ENCODE results near the gene EIF2D.

EIF2D gene

DNA sequence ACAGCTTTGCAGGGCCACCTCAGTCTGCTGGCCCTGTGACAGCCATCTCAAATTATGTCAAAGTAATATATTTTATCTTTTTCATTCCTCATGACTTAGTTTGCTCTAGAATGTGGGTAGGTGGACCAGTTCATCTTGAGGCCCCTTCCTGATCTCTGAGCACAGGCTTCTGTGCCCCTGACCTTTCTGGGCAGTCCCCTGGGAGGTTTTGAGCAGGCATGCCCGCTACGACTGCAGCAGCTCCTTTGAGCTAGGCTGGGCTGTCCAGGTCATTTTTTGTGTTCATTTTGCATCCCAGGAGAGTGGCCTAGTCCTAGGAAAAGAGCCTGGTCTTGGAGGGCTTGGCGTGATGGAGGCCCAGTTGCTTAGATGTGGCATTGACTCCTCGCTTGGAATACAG is 42.7 kb downstream of the EIF2D start:
- no peak for DNase-seq (ENCODE audit: low read depth in 2 of 2)

DNA sequence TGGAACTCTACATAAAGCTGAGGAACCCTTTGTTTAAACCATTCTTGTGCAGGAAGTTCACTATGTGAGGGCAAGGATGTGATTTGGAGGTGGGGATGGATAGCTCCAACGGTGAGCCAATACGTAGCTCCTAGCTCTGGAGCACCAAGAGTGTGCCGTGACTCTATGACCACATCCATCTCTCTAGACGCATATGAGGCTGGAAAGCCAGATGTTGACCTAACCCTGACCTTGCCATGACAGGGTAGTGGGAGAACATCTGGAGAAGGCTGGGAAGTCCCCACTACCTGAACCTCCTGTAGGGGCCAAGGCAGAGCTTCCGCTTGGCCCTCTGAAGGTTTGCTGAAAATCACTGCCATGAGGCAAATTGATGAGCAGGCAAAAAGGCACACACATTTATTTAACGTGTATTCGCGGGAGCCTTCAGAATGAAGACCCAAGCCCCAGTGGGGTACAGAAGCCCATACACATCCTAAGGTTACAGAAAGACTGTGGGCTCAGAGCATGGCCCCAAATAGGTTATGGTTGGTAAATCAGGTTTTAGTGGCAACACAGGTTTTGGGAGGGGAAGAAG is 43.4 kb downstream of the EIF2D start:
- DNase-seq (ENCODE audit: low read depth in 2 of 2) = no peak

DNA sequence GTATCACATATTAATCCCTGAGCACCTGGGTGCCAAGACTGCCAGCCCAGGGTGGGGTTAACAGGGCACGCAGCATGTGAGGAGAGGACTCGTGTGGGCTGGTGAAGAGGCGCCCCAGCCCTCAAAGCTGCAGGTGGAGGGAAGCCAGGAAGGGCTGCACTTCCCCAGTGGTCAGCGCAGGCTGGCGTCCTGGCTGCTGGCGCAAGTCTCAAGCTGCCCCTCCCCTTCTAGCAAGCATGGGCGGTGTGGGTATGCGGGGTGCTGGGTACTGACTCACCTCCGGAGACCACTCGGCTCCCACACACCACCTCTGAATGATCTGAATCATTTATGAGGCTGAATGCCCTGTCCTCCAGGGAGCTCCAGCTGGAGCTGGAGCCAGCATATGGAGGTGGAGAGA is 44.0 kb downstream of the EIF2D start:
- no peak for DNase-seq (ENCODE audit: low read depth in 2 of 2)

DNA sequence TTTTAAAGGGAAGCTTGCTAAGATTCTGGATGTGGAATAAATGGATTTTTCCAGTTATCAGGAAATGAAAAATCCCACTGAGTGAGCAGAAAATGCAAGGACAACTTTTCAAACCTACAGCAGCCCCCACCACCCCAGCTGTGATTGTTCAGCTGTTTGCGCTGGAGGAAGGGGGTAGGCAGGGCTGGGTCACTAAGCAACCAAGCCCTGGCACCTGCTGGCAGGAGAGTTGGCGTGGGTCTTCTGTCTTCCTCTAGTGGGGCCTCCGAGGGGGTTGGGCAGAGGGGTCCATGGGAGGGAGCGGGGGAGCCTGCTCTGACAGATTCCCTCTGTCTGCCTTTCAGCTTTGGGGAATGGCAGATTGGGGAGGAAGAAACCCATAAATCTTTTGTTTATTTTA is 45.3 kb downstream of the EIF2D start:
- DNase-seq (ENCODE audit: low read depth in 2 of 2) = no peak

DNA sequence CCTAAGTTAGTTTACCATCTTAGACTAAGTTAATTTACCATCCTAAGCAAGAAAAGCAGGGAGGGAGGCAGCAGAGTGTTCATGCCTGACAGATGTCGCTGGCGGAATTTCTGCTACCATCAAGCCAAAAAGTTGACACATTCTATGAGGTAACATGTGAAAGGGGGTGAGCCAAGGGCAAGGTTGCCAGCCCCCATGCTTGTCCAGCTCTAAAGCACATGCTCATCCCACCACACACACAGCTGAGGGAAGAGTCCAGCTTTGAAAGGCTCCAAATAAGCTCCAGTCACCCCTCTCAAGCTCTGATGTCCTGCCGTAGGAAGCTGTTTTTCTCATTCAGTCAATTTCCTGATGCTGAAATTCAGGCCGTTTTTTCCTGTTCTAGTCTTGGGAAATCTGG is 46.3 kb downstream of the EIF2D start:
- no peak for DNase-seq (ENCODE audit: low read depth in 2 of 2)

DNA sequence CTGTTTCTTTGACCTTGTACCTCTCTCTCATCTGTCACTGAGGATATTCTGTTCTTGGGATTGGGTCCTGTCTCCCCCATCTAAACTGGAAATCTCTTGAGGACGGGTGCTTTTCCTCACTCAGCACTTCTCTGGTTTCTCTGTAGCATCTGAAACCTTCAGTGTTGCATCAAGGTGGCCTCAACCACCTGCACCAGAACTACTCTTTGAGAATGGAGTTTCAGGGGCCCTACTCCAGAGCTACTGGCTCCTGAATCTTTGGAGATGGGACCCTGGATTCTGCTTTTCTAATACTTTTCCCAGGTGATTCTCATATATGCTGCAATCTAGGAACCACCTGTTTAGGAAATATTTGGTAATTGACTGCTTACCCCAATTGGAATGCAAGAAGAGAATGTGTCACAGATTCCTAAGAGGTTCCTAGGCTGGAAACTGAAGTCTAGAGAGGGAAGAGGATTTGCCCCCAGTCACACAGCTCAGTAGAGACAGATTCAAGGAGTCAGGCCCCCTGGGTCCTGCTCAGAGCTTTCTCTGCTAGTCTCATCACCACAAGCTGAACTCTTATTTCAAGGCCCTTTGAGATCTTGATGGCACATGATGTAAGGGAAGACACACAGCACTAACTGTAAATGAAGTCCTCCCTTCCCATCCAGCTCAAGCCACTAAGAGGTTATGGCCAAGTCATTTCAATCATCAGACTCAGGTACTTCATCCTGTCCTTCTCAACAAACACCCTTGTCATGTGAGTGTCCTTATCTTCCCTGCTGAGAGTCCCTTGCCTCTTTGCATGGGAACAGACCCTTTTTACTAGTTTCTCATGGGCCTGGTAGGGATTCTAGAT is 48.7 kb downstream of the EIF2D start:
- no peak for DNase-seq (ENCODE audit: low read depth in 2 of 2)

DNA sequence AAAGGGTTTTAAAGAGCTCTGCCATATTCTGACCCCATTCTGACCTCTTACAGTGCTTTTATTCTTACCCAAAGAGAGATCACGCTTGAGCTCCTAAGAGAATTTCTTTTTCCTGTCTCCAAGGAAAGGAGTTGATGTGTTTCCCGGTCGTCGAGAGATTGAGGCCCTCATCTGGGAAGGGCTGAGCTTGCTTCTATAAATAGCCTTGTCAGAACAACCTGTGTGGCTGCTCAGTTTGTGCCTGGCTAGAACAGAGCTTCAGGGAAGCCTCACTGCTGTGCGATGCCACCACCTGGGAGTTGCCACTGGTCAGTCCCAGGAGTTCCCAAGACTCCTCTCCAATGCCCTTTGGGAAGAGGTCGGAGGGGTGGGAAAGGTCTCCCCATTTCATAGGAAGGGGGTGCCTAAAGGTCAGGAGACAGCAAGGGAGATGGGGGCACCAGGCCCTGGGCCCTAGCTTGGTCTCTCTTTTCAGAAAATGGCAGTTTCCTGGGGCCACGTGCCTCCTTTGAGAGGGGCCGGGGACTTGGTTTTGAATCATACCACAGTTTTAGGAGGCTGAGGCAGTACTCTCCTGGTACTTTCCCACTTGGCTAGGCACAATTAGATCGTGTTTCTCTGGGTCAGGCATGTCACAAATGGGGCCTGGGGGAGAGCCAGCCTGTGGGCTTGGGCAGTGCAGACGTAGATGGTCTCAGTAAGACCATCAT is 52.1 kb downstream of the EIF2D start:
- DNase-seq (ENCODE audit: low read depth in 2 of 2) = no peak

DNA sequence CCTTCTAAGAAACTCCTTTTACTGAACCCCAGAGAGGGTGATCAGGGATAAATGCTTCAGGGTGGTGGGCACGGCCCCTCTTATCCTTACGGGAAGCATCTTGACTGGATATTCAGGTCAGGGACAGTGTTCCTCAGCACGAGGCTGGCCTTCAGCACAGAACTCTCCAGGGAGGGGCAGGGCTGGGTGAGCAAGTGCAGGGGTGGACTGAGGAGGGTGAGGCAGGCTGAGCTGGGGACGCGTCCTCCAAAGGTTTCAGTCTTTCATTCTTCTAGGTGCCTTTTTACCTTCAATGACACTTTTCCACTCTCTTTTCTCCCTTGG is 52.6 kb downstream of the EIF2D start:
- DNase-seq (ENCODE audit: low read depth in 2 of 2) = no peak

DNA sequence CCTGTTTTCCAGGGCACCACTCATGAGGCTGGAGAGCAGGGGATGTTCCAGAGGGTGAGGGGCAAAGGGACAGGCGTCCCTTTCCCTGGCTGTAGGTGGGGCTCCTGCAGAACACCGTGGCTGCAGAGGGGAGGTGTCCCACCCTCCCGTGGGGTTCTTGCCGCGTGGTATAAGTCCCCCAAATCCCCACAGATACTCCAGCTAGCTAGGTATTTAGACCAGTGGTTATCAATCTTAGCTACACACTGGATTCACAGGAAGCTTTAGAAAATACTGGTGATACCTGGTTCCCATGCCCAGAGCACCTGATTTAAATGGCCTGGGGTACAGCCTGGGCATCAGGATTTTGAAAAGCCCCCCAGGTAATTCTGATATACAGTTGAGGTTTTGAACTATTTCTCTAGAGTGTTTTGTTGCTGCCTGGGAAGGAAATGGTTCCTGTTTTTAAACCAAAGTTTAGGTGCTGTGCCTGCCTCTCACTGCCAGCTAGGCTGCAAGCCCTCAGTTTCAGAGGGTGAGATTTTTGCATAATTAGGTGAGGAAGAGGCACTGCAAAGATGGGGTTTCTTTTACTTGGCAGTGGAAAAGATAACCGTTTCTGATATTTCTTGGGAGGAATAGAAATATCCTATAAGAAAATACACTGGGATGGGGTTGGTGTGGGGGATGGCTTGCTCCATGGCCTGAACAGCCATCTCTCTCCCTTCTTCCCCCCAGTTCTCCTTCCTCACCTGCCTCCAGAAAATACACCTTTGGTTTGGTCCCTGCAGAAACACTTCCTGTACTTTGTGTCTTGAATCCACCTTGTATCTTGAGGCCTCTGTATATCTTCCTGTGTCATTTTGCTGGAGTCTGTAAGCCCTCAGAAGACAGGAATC is 53.2 kb downstream of the EIF2D start:
- no peak for DNase-seq (ENCODE audit: low read depth in 2 of 2)

DNA sequence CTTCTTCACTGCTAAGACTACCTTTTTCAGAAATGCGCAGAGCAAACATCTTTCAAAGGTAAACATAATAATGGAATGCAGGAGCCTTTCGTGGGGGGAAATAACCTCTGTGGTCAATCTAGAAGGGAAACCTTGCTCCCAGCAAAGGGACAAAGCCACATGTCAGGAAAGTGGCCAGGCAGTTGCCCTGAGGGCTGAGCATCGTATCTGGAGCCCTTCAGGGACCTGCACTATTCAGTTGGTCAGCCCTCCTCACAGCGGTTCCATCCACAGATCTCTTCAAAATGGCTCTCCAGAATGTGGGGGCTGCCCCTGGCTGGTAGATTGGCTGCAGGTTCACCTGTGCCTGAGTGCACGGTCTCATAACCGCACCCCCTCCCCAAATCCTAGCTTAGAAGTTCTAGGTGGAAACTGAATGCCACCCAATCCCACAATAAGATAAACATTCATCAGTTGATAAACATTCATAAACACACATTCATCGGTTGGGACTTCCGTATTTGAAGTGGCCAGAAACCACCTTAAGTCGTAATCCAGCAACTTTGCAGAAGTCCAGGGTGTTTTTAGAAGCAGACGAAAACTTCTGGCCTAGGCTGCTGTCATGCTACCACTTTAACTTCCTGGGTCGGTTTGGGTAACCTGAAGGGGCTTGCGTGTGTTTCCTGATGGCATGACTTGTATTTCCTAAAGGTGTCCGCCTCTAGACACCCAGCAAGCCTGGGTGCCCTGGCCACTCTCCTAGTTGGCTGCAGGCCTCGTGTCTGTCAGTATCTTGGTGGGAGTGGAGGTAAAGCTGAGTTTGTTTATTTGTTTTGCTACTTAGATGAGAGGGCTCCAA is 54.4 kb downstream of the EIF2D start:
- DNase-seq (ENCODE audit: low read depth in 2 of 2) = no peak

DNA sequence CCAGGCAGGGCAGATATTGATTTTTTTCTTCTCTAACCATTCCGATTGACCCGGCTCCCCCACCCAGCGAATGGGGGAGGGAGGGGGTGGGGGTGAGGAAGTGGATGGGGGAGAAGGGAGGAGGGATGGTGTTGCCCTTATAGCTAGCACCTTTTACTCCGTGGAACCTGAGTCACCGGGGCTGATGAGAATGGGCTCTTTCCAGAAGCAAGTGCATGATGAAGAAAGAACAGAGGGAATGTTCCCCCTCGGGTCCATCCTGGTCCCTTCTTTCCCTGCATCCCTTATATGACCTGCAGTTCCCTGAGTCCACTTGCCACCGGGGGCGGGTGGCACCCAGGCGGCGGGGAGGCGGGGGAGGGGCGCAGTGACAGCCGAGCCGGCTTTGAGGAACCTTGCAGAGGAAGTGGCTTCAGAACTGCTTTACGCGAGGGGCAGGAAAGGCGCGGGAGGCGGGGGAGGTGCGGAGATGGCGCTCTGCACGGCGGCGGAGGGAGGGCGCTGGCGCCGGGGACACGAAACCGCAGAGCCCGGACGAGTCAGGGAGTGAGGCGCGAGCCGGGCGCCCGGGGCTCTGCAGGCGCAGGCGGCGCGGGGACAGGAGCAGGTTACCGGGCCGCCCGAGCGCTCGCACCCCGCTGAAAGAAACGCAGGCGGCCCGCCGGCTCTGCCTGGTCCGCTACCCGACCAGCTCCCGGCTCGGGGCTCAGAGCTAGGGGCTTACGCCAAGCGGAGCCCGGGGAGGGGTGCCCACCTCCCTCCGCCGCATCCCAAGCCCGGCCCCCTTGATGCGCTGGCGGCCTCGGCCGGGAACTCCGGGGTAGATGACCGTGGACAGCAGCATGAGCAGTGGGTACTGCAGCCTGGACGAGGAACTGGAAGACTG is 55.3 kb downstream of the EIF2D start:
- peak; percentile 78 to 88 for DNase-seq (ENCODE audit: low read depth in 2 of 2)

DNA sequence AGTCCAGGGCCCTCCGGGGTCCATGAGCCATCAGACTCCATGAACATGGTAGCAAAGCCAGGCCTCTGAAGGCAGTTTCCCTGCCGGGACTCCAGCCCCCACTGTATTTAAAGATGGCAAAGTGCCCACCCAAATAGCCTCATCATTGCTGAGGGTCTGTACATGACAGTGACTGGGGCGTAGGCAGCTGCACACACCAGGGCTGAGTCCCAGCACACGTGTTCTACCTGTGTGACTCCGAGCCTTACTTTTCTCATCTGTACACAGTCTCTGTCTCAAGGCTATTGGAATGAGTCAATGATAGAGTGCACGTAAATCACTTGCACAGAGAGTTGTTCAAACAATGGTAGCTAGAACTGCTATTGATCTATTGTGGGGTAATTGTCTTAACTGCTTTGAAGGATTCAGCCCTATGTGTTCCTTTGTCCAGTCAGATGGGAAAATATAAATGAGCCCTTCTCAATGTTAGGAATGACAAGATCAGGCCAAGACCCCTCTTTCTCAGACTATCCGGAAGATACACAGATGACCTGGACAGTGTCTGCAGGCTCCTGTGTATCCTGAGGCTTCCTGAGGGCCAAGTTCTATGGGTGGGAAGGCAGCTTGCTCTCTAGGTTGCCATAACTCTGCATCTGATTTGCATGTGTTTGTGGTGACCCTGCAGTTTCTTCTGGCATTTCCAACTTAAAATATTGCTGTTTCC is 56.1 kb downstream of the EIF2D start:
- no peak for DNase-seq (ENCODE audit: low read depth in 2 of 2)

DNA sequence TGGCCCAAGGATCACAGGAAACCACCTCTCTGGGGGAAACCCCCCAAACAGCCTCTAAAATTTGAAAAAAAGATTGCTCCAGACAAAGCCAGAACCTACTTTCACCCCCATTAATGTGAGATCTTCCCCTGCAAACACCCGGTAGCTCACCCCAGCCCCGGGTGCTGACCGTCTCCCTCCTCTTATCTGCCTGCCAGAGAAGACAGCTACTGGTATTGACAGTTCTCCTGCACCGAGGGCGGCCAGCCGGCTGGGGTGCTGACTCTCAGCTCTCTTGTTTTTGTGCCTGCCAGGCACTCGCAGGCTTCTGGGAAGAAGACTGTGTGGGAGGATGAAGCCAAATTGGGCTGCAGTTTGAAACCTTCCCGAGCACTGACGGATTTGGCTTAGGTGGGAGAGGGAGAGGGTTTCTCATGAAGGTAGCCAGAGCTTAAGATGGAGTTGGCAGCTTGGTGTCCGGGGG is 56.8 kb downstream of the EIF2D start:
- DNase-seq (ENCODE audit: low read depth in 2 of 2) = no peak

DNA sequence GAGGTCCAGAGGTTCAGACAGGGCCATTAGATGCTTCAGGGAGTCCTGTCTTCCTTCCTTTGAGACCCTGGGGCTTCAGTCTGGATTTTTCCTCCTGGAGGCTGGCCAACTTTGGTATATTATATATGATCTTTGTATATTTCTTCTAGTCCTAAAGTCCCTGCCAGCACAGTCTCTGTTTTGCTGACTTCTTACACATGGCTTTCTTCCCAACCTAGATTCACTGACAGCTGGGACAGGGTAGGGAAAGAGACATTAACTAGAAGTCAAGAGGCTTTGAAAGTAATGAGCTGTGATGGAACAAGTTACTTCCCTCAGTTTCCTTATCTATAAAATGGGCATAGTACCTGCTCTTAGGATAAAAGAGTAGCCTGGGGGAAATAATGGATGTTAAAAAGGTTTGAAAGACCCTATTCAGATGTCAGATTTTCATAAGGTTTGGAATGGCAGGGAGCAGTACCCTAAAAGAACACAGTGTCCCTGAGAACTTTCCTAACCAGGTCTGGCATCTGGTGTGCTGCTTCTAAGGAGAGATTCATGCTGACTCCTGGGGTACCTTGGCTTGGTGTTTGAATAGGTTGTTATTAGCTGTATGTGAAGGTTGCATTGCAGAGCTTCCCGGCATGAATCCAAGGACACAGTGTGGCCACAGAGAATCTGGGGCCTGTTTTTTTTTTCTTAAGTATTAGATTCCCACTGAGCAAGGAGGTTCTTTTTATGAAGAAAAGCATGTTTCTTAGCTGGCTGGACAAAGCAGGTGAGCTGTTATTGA is 57.4 kb downstream of the EIF2D start:
- DNase-seq (ENCODE audit: low read depth in 2 of 2) = no peak

DNA sequence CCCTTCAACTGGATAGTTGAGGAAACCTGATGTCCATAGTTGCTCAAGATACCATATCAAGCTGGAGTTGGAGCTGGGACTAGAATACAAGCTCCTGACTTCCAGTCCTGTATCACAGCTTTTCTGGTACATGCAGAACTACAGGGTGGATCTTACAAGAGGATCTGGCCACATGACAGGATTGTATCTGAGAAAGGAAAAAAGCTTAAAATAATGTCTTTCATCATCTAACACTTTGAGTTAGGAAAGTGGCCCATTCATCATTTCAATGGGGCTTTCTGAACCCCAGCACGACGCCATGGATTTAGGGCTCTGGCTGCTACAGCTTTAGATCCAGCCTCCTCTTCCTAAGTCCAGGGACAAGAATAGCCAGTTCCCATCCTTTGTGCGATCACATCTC is 58.1 kb downstream of the EIF2D start:
- DNase-seq (ENCODE audit: low read depth in 2 of 2) = no peak

DNA sequence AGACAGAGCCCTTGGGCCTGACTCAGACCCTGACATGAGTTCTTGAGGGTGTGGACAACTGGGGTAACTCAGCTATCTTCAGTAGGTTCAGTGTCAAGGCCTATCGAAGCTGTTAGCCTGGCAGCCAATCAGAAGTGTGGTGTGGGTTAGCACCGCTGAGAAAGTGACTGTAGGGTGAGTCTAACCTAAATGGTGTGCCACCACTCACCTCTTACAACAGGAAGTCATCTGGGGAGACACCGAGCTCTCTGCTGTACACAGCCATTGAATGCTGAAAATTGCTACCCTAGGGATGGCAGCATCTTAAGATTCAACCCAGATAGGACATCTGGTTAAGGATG is 60.3 kb downstream of the EIF2D start:
- no peak for DNase-seq (ENCODE audit: low read depth in 2 of 2)

DNA sequence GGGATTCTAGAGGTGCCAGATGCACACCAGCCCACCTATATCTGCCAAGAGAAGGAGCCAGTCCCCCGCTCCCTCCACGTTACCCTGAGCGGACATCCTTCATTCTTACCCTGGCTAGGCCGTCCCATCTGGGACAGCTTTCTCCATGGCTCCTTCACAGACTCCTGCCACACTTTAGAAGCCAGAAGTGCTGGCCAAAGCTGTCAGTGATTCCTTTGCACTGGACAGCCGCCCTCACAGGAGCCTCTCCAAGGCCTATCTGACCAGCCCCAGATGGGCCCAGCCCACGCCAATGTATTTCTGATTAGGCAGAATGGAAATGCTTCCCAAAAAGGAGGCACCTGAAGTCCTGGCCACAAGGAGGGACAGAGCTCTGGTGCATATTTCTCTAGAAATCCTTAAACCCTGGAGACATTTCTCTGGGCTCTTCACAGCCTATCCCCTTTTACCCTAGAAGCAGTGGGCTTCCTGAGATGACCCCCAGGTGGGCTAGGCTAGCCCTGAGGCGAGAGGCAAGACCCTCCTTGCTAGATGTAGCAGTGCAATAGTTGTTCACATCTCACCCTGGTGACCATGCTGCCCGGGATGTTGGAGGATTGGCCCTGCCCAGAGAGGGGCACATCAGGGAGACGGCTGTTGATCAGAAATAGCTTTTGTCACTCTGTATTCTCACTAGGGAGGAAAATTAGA is 60.8 kb downstream of the EIF2D start:
- DNase-seq (ENCODE audit: low read depth in 2 of 2) = no peak

DNA sequence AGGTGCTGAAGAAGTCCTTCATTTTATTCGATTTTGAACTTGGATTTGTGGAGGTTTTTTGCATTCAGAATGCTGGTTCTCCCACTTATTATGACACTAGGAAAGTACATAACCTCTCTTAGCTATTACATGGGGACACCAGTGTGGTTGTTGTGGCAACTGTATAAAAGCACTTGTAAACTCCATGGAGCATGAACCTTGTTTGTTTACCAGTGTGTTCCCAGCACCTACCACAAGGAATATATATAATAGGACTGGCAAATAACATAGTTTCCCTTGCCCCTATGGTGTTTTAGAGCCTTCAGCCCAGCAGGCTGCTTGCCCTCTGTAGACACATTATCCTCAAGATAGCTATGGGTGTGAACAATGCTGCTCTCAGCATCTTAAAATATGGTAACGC is 61.8 kb downstream of the EIF2D start:
- no peak for DNase-seq (ENCODE audit: low read depth in 2 of 2)

Measured in activated CD4-positive, alpha-beta T cell treated with anti-CD3 and anti-CD28 coated beads for 24 hours (primary cell).